Right lobe of liver (tissue), 4 donors: Measurements from ENCODE around the gene PIK3R3.

Experiments
- CTCF ChIP-seq, 4 donors: fragments of 200-600 bp in 3 of 4; fragments of 450-650 bp in 1 of 4; IDR thresholded peaks; one replicate each; pipeline versions ENCODE4 v1.5.1 to v1.8.0; 2016 to 2022; ENCODE audit warnings: antibody characterized with exemption in 4 of 4, mild to moderate bottlenecking in 2 of 4
- POLR2A ChIP-seq: fragments of 450-650 bp; IDR thresholded peaks from one replicate; pipeline ENCODE4 v1.6.1; 2017; ENCODE audit warnings: antibody characterized with exemption, mild to moderate bottlenecking
- donor health status: DM: no; HTN: no; CAD: no.
- donor health status: DM: no; HTN: no; CAD: no.
- donor health status: DM: no; HTN: yes; CAD: no.

- TF ChIP-seq CTCF (IDR thresholded peaks at IDR 0.05) (no peak), POLR2A (no peak)
These were observed 64.8 kb downstream of the PIK3R3 start for GRCh38 chr1:46067652-46068051.
